ENCODE data around the gene SAMD14.

SAMD14 gene

DNA sequence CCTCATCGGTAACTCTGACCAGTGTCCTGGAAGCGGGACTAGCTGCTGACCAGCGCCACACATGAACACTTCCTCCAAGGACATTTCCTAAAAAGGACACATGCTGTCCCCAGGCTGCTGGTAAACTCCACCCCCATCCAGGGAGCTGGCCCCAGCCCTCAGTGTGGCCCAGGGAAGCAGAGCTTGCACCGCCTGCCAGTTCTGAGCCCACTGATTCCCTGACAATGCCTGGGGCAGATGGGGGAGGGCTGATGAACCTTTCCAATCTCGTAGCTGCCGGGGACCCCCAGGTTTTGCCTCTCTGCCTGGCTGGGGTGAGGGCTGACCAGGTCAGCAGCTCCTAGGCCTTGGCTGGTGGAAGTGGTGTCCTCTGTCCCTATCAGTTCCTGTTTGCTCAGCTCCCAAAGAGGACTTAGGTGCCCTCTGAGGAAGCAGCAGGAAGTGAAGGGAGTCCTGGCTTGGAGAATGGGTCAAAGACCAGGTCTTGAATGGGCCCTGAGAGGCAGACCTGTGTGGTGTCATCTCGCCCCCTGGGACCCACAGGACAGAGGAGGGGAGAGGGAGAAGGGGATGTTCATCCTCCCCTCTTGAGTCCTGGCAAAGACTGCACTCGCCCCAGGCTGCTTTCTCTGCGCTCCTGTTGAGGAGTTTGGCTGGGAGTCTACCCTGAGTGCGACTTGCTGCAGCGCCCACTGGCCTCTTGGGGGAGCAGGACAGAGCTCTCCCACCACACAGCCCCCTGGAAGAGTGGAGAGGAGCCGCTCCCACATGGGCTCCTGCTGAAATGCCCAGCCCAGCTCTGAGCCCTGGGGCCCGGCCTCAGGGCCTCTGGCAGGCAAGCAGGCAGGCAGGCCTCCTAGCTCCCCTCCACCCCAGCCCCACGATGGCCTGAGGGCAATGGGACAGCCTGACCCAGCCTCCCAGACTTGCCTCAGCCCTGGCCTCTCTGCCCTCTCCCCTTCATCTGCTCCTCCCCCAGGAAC is 18.0 kb downstream of the SAMD14 start:
- no peak for DNase-seq

DNA sequence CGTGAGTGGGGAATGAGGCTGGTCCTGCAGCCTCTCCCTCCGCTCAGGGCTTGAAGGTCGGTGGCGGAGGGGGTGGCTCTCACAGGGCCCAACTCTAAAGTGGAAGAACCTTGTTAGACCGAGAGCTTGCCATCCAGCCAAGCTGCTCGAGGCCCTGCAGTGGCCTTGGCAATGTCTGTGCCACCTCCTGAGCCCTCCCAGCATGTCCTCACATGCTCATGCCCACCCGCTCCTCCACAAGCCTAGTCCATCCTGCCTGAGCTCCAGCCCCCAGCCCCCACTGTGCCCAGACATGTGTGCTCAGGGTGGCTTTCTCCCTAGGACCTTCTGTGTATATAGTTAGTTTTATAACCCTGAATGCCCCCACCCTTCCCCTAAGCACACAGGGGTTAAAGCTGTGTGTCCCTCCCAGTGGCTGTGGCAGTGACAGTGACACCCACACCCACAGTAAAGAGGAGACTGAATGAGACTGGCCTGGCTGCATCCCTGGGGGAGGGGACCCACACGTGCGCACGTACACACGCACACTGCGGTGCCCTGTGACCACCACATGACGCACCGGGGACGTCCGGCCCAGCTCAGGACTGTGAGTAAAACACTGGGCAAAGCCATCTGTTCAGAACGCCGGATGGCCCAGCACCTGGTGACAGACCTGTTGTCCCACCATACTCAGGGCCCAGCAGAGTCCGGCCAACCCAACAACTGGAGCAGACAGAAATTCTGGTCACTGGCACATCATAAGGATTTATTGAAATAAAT is 19.2 kb downstream of the SAMD14 start:
- no peak for DNase-seq

DNA sequence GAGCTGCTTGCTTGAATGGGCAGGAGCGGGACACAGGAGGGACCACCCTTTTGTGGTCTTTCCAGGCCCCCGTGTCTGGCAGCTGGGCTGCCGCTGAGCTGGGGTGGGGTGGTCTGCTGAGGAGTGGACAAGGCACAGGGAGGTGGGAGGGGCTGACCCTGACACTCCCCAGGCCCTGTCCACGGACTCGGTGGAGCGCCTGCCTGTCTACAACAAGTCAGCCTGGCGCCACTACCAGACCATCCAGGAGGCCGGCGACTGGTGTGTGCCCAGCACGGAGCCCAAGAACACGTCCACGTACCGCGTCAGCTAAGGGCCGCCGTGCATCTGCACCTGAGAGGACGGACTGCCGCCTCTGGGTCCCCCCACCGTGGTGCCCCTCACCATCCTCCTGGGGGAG is 20.2 kb downstream of the SAMD14 start:
- no peak for DNase-seq

DNA sequence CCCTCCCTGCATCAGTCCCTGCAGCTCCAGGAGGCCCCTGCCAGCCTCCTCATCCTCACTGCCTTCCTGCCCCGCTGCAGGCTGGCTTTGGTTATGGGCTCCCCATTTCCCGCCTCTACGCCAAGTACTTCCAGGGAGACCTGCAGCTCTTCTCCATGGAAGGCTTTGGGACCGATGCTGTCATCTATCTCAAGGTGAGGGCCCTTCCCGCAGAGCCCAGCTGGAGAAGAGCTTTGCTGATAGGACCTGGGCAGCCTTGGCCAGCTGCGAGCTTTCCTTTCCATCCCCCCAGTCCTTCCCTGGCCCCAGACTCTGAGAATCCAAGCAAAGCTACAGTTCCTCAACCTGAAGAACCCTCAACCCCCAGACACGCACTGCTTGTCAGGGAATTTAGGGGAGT is 20.8 kb downstream of the SAMD14 start:
- no peak for DNase-seq

DNA sequence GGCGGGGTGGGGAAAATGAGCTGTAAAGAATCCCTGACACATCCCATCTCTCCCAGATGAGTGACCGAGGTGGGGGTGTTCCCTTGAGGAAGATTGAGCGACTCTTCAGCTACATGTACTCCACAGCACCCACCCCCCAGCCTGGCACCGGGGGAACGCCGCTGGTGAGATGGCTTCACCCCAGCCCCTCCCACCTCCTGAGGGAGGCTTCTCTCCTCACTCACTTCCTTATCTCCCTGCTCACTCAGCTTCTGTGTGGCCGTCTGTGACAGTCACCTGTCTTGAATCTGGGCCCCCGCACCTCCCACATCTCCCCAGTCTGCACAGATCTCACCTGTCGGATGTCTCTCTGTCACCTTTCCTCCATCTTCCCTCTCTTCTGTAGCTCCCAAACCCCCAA is 21.4 kb downstream of the SAMD14 start:
- DNase-seq, result no peak

DNA sequence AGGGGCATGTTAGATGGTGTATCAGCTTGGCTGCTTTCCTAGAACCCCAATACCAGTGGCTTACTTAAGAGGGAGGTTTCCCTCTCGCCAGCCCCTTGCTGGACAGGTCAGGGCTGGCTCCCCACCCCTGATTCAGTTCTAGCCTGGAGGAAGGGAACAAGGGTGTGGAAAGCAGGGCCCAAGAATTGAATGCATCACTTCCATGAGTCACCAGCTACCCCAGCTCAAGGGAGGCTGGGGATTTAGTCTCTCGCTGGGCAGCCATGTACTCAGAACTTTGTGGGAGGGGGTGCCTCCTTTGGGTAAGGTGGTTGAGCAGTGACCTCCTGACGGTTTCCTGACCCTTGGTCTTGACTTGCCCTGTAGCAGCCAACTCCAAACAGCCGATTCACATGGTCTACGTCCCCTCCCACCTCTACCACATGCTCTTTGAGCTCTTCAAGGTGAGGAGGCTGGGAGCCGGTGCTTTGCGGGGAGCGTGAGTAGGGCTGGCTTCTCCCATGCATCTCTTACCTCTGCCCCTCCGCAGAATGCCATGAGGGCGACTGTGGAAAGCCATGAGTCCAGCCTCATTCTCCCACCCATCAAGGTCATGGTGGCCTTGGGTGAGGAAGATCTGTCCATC is 22.1 kb downstream of the SAMD14 start:
- DNase-seq, result no peak

DNA sequence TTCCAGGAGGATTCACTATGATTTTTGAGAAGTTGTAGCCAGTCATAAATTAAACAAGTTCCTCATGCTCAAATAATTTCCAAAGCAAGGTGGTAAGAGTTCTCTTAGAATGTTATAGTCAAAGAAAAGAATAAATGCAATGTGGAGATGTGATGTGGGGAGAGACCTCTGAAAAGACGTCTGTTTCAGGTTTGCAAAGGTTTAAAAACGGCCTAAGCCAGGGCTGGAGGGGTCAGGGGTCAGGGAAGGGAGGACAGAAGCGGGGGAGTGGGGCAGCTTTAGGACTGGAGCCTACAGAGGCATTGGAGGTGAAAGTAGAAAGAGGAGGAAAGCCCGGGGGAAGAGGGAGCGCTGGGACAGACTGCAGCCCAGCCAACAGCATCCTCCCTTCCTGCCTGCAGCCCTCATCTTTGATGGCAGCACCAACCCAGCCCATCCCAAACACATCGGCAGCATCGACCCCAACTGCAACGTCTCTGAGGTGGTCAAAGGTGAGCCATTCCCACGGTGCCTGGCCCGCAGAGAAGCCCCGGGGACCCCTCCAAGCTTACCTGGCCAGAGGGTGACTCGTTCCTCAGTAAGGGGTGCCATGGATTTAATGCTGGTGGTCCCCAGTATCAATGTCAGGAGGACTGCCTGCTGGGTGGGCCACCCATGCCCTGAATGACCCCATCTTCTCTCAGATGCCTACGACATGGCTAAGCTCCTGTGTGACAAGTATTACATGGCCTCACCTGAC is 23.4 kb downstream of the SAMD14 start:
- DNase-seq, result no peak

DNA sequence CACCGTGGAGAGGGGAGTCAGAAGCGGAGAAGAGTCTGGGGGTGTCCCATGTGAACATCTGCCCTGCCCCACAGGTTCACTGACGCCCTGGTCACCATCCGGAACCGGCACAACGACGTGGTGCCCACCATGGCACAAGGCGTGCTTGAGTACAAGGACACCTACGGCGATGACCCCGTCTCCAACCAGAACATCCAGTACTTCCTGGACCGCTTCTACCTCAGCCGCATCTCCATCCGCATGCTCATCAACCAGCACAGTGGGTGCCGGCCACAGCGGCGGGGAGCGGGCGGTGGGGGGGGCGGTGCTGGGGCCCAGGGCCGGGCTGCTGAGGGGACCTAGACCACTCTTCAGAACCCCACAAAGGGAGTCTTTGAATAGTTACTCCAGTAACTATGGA is 24.1 kb downstream of the SAMD14 start:
- no peak for DNase-seq

DNA sequence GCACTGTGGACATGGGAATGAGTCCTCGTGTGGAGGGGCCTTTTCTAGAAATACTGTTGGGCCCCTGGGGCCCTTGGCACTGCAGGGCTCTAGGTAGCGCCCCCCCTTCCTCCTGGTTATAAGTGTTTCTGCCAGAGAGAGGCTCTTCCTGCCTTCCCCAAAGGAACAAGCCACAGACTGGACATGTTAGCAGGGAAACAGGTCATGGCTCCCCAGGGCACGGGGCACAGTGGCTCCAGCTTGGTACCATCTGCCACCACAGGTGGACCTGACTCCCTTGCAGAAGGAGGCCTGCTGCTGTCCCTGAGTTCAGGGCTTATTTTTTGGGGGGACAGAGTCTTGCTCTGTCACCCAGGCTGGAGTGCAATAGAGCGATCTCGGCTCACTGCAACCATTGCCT is 26.0 kb downstream of the SAMD14 start:
- no peak for DNase-seq

DNA sequence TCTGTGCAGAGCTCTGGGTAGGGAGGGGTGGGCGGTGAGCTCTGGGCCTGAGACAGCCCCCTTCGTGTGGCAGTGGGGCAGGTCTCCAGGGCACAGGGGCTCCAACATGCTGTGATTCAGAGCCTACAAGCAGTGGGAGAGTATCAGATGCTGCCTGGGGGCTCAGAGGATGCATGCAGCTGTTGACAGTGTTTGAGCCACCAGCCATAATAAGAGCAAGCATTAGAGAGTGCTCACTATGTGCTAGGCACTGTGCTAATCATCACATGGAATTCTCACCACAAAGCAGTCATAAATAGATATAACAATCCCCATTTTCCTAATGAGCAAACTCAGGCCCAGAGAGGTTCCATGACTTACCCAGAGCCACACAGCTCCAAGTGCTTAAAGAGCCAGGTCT is 26.7 kb downstream of the SAMD14 start:
- DNase-seq, result no peak

DNA sequence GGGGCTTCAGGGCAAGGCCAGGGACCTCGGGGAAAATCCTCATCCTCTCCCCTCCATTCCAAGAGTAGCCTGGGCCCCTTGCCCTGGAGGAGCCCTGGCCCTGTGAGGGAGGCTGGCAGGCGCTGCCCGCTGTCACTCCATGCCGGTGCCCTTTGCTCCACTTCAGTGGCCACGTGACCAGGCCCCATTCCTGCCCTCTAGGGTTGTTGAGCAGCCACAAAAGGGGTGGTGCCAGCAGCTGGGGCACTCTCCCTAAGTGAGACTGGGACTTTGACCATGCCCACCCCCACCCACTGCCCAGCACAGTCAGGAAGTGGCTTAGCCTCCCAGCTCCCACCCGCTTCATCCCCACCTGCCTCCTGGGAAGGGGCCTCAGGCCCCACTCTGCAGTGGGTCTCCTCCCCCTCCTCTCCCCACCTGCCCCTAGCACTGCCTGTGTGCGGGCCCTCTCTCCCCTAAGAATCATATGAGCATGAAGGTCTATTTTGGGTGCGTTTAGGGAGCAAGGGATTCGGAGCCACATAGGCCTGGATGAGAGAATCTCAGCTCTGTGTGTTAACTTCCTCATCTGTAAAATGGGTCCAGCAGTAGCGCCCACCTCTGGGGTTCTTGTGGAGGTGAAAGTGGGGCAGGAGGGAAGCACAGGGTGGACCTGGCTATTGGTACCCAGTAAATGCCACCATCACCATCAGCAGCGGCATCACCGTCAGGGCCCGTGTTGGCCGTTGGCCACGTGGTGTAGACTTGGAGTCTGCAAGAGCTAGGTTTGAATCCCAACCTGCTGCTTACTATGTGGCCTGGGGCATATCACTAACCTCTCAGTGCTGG is 27.6 kb downstream of the SAMD14 start:
- peak in 1 of 2 experiments; percentile 18 for DNase-seq

DNA sequence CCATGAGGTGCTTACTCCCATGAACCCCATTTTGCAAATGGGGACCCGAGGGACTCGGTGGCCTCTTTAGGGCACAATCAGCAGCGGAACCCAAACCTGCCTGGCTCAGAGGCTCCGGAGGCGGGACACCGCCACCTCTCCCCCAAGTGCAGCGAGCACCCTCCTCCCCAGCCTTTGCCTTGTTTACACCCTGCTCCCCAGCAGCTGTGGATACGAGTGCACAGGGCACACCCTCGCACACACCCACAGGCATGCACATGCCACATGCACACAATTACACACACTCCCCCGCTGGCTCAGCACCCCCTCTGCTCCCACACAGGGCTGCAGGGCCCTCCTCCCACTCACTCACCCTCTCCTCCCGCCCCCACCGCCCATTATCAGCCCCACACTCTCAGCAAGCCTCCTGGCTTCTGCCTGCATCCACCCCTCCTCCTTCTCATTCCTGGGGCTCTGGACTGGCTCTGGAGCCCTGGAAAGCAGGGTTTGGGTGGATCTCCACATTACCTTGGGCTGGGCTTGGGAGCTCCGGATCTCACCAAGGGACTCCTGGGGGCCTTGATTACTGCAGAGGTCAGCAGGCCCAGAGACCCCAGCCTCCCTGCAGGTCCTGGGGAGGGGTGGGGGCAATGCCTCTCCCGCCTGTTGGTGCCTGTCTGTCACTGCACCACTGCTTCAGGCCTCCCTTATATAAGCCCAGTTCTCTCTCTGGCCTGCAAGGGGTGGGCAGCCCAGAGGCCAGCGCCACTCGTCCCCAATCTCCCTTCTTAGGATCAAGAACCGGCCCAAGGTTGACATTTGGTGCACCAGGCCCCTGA is 28.4 kb downstream of the SAMD14 start:
- no peak for DNase-seq

DNA sequence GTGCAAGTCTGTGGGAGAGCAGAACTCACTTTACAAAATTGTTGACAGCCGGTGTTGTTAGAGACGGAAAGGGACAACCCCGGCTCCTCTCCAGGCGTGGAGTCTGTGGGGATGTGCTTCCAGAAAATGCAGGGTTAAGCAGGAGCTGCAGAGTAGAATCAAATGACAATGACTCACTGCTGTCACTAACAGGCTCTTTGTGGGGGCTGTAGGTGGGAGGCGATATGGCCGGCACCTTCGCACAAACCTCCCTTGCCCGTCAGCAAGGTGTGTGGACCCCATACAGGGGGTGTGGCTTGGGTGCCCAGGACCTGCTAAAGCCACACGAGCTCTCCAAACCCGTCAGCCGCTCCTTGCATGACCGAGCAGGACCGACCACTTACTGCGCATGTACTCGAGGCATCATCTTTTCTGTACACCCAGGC is 29.0 kb downstream of the SAMD14 start:
- DNase-seq, result no peak

DNA sequence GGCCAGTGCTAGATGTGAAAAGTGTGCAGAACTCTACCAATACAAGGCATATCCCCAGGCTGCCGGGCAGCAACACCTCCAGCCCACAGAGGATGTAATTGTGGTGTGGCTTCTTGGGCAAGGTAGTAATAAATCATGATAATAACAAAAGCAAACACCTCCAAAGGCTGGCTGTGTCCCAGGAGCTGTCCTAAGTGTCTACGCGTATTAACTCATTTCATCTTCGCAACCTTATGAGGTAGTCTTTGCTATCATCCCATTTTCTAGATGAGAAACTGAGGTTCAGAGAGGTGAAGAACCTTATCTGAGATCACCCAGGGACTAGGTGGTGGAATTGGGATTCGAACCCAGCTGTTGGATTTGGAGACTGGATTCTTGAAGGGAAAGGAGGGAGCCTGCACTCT is 29.5 kb downstream of the SAMD14 start:
- DNase-seq, result no peak

DNA sequence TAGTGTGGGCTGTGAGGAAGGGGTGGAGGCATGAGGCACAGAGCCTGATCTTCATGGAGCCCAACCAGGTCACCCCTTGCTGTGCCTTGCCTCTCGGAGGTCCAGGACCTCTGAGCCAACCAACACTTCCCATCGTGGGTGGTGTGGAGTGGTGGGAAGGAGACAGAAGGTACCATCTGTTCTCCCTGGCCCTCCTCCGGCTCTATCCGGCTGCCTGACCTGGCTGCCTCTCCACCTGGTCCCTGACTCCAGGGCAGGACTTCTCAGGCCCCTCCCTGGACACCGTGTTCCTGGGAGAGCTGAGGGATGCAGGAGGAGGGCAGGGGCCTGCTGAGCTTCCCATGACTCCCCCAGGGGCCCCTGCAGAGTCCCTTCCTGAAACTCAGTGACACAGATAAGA is 31.0 kb downstream of the SAMD14 start:
- no peak for DNase-seq

DNA sequence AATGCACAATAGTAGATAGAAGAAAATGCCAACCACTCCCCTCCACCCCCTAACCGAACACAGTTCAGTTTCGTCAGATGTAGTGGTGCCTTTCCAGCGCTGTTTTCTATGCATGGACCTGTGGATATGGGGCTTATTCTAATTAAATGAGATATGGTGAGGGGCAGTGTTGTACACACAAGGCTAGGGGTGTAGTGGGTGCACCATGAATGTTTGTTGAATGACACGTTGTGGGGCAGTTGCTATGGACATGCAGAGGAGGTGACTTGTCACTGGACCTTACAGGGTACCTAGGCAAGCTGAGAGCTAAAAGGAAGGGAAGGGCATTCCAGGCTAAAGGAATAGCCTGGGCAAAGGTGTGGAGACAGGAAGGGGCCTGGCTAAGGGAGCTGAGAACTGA is 31.4 kb downstream of the SAMD14 start:
- no peak for DNase-seq

DNA sequence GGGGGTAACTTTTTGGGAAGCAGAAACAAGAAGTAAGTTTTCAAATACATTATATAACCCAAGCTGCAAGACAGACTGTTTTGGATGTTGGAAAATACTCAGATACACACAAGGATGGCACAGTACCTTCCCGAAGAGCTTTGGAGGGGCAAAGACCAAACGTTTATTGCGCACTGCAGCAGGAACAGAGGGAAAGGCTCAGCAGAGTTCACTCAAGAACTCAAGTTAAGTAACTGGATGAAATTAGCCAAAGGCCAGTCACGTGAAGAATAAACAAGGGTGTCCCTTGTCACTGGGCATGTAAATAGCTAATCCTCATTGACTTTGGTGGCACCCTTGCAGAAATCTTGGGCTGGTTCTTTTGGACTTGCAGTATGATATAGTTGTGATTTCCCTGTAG is 32.0 kb downstream of the SAMD14 start:
- DNase-seq, result no peak

DNA sequence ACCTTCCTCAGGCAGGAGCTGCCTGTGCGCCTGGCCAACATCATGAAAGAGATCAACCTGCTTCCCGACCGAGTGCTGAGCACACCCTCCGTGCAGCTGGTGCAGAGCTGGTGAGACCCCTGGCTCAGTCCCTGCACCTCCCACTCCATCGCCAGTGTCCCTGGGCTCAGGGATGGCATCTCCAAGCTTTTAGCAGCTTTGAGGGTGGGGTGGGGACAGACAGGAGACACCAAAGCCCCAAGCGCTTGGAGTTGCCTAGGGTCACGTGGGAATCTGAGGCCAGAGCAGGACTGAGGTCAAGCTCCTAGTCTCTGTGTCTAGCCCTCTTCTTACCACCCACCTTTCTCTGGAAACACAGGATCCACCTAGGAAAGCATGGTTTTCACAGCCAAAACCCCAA is 32.5 kb downstream of the SAMD14 start:
- no peak for DNase-seq

DNA sequence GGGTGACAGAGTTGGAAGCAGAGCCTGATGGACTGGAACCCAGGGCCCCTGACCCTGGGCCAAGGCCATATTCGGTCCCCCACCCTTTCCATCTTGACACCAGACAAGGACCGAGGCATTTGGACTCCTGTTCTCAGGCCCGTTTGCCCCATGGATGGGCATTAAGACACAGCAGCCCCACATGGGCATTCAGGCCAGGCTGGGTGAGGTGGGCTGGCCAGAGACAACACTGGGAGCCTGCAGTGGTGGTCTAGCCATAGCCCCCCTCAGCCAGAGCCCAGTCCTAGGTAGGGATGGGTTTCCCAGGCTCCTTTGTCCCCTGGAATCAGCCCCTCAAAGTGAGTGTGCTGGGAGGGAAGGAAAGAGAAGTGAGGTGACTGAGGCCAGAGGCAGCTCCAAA is 33.2 kb downstream of the SAMD14 start:
- no peak for DNase-seq

DNA sequence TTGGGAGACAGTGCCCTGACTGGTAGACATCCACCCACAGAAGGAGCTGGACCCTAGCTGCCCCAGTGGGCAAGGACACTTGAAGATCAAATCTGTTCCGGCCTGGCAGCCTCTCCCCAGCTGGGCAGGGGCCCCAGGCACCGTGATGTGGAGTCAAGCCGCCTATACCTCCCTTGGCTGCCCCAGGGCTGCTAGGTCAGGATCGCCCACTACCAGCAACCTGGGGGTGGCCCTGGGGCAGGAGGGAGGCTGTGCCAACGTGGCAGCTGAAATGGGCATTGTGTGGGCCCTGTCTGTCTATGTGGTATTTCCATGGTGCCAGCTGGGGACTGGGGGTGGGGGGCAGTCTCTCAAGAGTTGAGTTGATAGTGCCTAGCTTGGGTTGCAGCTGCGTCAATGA is 33.9 kb downstream of the SAMD14 start:
- DNase-seq, result no peak

DNA sequence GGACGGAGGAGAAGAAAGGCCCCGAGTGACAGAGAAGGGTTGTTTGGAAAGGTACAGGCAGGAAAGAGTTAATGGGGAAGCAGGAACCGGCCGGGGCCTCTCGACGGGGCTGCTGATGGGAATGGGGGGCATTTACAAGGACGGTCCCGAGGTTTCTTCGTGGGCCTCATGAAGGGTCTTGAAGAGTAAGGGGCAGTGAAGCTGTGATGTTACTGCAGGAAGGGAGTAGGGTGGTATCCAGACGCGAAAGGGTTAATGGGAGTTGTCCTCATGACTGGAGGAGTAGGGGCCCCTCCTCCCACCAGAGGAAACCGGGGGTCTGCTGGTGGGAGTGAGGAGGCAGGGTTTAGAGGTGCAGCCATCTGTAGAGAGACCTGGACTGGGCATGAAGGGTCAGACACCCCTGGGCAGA is 34.3 kb downstream of the SAMD14 start:
- peak in 1 of 2 experiments; percentile 36 for DNase-seq
